Prostate gland (tissue), 2 donors: Measurements from ENCODE around the gene SETD9.

Experiments
- CTCF ChIP-seq, 4 experiments: fragments of 200-600 bp in 2 of 4; fragments of 450-650 bp in 2 of 4; sonication (generic) in 2 of 4; IDR thresholded peaks; 1 replicate in 3 of 4; 2 replicates in 1 of 4; pipeline ENCODE4 v1.5.1; 2016 to 2019; ENCODE audit warnings: antibody characterized with exemption in 4 of 4, mild to moderate bottlenecking in 2 of 4, moderate library complexity in 2 of 4
- POLR2A ChIP-seq: fragments of 450-650 bp; IDR thresholded peaks from one replicate; pipeline ENCODE4 v1.6.1; 2016; ENCODE audit warnings: antibody characterized with exemption, mild to moderate bottlenecking

DNA sequence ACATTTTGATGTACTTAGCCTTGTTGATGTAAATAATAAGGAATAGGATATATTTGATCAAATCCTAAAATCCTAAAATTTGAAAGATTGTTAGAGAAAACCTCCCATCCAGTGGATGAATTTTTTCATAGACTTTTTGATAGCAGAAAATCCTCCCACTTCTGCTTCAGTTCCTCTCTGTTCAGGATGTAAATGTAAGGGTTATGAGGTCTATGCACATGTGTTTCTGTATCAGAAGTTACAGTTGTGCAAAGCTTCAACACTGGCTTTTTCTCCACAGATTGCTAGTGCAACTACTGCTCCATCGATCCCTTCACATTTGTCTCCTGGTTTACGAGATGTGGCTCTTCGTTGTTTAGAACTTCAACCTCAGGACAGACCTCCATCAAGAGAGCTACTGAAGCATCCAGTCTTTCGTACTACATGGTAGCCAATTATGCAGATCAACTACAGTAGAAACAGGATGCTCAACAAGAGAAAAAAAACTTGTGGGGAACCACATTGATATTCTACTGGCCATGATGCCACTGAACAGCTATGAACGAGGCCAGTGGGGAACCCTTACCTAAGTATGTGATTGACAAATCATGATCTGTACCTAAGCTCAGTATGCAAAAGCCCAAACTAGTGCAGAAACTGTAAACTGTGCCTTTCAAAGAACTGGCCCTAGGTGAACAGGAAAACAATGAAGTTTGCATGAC, 16.0 kb upstream of the SETD9 start:
- TF ChIP-seq CTCF (IDR thresholded peaks at IDR 0.05) = no peak
- TF ChIP-seq POLR2A = no peak
